Fibroblast of peridontal ligament (primary cell): Measurements from ENCODE around the gene HIF1A.
A peak's percentile ranks its signal among the peaks of the same experiment; 100 is the strongest.
"Not testable (repeated sequence)": the region's sequence is repeated elsewhere in the genome, so short reads cannot be mapped to it uniquely, and the experiment has no call there.

Experiments
- DNase-seq: peaks from one replicate; pipeline ENCODE4 v3.0.0-alpha.2; 2010; ENCODE audit errors: extremely low read depth

The HIF1A gene

GRCh38 chr14:61694830-61695694 lies at the start of gene HIF1A:
HIF1A (plus strand) TSS chr14:61695513; CDS start chr14:61695805, 292 bp downstream.
- DNase-seq, result peak; percentile 98

DNA sequence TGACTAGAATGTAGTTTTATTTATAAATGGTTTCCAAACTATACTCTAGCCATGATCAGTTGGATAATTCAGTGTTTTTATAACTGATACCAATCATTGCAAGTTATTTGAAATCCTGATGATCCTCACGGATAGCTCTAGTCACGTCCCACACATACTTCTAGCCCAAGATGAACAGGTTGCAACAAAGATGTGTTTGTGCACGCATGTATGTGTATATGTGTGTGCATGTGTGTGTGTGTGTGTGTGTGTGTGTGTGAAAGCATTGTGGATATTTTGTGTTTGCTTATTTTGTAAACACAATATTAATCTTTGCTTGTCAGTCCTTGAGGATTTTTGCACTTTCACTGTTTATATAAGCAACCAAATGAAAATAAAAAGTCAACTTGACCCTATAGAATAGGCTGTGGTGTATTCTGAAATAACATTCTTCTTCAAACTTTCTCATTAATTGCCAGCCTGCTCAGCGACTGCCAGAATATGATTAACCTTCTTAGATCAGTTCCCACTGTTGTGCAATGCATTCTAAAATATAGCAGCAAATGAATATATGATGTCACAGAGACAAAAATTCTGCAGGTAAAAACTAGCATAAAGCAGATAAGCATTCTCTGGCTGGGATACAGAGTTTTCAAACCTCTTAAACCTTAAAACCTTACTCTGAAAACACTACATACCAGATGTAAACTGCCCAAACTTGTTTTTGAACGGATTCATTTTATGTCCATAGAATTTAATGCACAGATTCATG lies 48.8 kb upstream of the HIF1A start:
- DNase-seq, result peak; percentile 55

GRCh38 chr14:61647704-61648103 lies 47.6 kb upstream of the HIF1A start:
- no peak for DNase-seq

- DNase-seq, result no peak
Observed at GRCh38 chr14:61648377-61648776, 46.9 kb upstream of the HIF1A start.

- no peak for DNase-seq
Observed at GRCh38 chr14:61649283-61649682, 46.0 kb upstream of the HIF1A start.

GRCh38 chr14:61651355-61651754 lies 44.0 kb upstream of the HIF1A start:
- no peak for DNase-seq

- DNase-seq, result no peak
Observed at GRCh38 chr14:61652526-61653262, 42.6 kb upstream of the HIF1A start.

DNA sequence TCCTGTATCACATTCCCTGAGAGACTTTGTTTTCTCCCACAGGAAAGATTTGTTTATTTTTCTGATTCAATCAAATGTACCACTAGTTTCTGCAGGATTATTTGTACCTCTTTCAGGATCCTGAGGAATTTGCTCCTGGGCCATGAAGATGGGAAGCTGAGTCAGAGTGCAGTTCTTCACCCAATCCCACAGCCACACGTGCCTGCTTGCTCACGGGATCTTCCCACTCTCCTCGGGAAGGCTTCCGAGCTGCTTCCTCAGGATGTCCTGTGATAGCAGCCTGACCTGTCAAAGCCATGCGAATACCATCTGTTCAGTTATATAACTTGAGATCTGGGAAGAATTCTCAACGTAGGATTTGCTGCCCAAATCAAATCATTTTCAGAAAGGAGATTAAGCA lies 41.8 kb upstream of the HIF1A start:
- peak; percentile 46 for DNase-seq

- DNase-seq, result no peak
Observed at GRCh38 chr14:61654026-61654425, 41.3 kb upstream of the HIF1A start.

DNA sequence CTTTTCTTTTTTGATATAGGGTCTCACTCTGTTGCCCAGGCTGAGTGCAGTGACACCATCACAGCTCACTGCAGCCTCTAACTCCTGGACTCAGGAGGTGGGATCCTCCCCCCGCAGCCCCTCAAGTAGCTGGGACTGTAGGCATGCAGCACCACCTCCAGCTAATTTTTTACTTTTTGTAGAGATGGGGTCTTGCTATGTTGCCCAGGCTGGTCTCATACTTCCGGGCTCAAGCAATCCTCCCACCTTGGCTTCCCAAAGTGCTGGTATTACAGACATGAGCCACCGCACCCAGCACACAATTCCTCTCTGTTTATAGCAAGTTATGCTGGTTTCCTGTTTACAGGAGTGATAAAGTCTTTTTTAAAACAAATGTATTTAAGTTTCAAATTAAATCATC lies 39.5 kb upstream of the HIF1A start:
- no peak for DNase-seq

DNA sequence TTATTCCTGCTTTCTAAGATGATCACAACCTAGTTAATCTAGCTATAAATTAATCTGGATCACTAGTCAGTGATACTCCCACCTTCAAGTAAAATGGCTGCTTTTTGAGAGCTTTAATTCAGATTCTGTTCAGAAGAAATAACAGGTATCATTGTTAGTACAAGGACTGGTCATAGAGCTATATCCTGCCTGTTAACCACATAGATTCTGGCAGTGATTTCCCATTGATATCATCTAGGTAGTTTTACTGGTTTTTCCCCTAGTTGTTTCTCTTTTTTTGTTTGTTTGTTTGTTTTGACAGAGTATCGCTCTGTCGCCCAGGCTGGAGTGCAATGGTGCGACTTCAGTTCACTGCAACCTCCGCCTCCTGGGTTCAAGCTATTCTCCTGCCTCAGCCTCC lies 39.0 kb upstream of the HIF1A start:
- no peak for DNase-seq

- not testable (repeated sequence) for DNase-seq
Observed at GRCh38 chr14:61658111-61658510, 37.2 kb upstream of the HIF1A start.

GRCh38 chr14:61659582-61659981 lies 35.7 kb upstream of the HIF1A start:
- peak; percentile 39 for DNase-seq

DNA sequence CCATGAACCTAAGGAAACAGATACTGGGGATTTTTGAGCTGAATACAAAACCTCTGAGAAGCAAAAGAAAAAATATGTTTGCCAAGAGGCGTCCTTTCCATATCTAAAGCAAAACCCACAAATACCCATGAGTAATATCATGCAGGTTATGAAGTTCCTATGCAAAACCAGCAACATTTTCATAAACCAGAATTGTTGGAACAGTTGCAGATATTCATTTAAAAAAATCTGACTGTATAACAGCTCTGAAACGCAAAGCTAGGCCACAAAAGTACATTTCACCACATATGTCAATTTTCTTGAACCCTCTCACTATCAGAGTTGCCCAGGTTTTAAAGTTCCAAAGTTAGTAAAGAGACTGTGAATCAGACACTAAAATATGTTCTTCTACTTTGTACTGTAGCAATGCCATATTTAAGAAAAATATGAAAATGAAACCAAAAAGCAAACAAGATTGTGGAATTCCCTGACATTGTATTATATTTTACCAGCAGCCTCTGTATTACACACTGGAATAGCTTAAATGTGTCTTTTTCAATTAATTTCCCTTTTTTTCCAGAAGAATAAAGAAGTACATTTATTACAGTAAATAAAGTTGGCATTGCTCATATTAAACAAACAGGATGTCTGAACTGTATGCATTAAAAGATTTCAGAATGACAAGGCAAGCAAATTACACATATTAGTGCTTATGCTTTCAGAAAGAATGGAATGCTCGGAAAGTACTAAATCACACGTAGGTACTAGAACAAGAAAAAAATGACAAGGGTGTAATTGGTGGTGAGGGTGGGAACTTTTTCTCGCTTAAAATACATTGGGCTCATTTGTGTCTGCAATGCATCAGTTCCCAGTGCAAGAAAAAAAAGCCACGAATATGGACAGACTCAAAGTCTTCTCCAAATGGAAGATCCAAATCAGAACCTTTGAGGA lies 33.6 kb upstream of the HIF1A start:
- peak; percentile 80 for DNase-seq

GRCh38 chr14:61662437-61663311 lies 32.6 kb upstream of the HIF1A start:
- peak; percentile 59 for DNase-seq

GRCh38 chr14:61663312-61663979 lies 31.9 kb upstream of the HIF1A start:
- no peak for DNase-seq

- DNase-seq, result no peak
Observed at GRCh38 chr14:61668282-61668681, 27.0 kb upstream of the HIF1A start.

DNA sequence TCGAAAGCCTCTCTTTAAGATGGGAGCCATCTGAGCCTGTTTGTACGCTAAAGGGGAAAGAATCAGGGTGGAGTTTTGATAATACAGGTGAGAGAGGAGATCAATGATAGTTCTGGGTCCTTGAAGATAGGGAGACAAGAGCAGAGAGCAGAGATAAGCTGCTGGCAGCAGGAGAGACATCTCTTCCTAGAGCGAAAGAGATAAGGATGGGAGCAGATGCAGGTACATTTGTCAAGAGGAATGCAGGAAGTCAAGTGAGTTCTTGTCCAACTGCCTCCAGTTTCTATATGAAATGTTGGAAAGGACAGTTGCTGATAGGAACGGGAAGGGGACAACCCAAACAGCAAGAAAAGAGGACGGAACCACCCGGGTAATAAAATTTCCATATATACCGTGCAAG lies 24.7 kb upstream of the HIF1A start:
- DNase-seq, result no peak

DNA sequence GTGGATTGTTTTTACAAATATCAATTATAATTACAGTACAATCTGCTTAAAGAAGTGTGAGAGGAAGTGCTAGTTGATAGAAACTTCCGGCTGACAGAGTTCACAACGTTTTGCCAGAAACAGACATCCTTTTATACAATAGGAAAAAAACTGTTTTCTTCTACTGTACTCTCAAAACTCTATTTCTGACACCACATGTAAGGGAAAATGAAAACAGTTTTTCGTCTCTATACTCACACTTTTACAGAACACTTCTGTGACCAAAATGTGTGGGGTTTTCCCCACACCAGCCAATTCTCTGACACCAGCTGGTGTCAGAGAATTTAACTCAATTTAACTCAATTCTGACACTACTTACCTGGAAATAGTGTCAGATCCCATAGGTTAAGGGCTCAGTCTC lies 24.2 kb upstream of the HIF1A start:
- DNase-seq, result no peak

GRCh38 chr14:61672796-61673195 lies 22.5 kb upstream of the HIF1A start:
- DNase-seq, result no peak
